HepG2 (cell line): ENCODE data around the gene TNFSF10. TPM values are rescaled to one million over a fixed set of nuclear protein-coding genes. Genes with fewer than 3 reads are reported as not detected.

Source experiments
- ATAC-seq: fragments of 200-7000 bp; cut with Tn5 transposase; 3 replicates; pipeline ENCODE4 v1.9.1; 2020; ENCODE audit warnings: mild to moderate bottlenecking, moderate library complexity
- BruUV-seq: library from RNA; stranded (reverse); fragments of 400-500 nt; replicated peaks from 2 replicates; lab custom pipeline; 2021; lab: Mats Ljungman, UMichigan
- CTCF ChIA-PET: fragments of 300-600 bp; formaldehyde crosslinking; extraction: SDS; loops from one replicate; lab custom pipeline; 2021; ENCODE audit warnings: low total read pairs, inconsistent platforms, low intra/inter-chr PET ratio; lab: Yijun Ruan, JAX
- POLR2A ChIA-PET: fragments of 350-600 bp; sonication (Branson Sonifier 250); formaldehyde crosslinking; loops from one replicate; lab custom pipeline; 2020; ENCODE audit warnings: antibody characterized with exemption, inconsistent platforms; lab: Yijun Ruan, JAX
- DNase-seq: peaks from one replicate; pipeline ENCODE4 v3.0.0-alpha.2; 2015; ENCODE audit warnings: low spot score
- FAIRE-seq: peaks from 3 replicates; lab custom pipeline; 2011; peaks lifted over from hg19 to GRCh38; lab: Jason Lieb, UNC
- H2AFZ ChIP-seq: one replicate; pipeline ENCODE4 v1.6.1; 2011; ENCODE audit warnings: low read length, inconsistent platforms
- H3K27ac ChIP-seq: fragments of 300-600 bp; 3 replicates; pipeline ENCODE4 v1.8.0; 2011; ENCODE audit warnings: mixed run types, mild to moderate bottlenecking, mixed read lengths, low read length, inconsistent platforms; ENCODE audit not compliant: insufficient read depth; ENCODE audit errors: extremely low read length
- H3K27me3 ChIP-seq, 2 experiments: fragments of 200-600 bp in 1 of 2; 2 replicates in 1 of 2; 3 replicates in 1 of 2; pipeline versions ENCODE4 v1.6.0 to v1.8.0; 2011; ENCODE audit warnings: low read length in 2 of 2, mild to moderate bottlenecking in 2 of 2, moderate library complexity in 2 of 2, inconsistent platforms in 1 of 2; ENCODE audit not compliant: insufficient read depth in 2 of 2, control insufficient read depth in 1 of 2
- H3K36me3 ChIP-seq, 2 experiments: fragments of 200-600 bp in 1 of 2; replicated peaks in 1 of 2; 2 replicates in 1 of 2; 3 replicates in 1 of 2; pipeline versions ENCODE4 v1.5.1 to v1.8.0; 2011; ENCODE audit warnings: low read length in 2 of 2, inconsistent platforms in 1 of 2; ENCODE audit not compliant: insufficient read depth in 2 of 2, control insufficient read depth in 1 of 2
- H3K4me1 ChIP-seq: 2 replicates; pipeline ENCODE4 v1.5.1; 2012; ENCODE audit warnings: low read length, inconsistent platforms; ENCODE audit not compliant: insufficient read depth
- H3K4me2 ChIP-seq: 2 replicates; pipeline ENCODE4 v1.6.0; 2011; ENCODE audit warnings: low read depth, low read length, inconsistent platforms
- H3K4me3 ChIP-seq, 3 experiments: fragments of 200-600 bp in 1 of 3; sonication (generic), shearing (Covaris generic) in 1 of 3; replicated peaks in 1 of 3; 2 replicates each; pipeline ENCODE4 v1.5.1; 2011 to 2016; ENCODE audit warnings: low read length in 3 of 3, inconsistent platforms in 2 of 3, low read depth in 2 of 3, mild to moderate bottlenecking in 2 of 3, control low read depth in 1 of 3, mixed read lengths in 1 of 3; ENCODE audit not compliant: insufficient read depth in 1 of 3
- H3K79me2 ChIP-seq: one replicate; pipeline ENCODE4 v1.6.1; 2011; ENCODE audit warnings: low read length, inconsistent platforms; ENCODE audit not compliant: insufficient read depth
- H3K9ac ChIP-seq: 2 replicates; pipeline ENCODE4 v1.6.0; 2011; ENCODE audit warnings: mild to moderate bottlenecking, low read depth, low read length, inconsistent platforms; ENCODE audit not compliant: insufficient read depth
- H3K9me3 ChIP-seq: 2 replicates; pipeline ENCODE4 v1.5.1; 2012; ENCODE audit warnings: mild to moderate bottlenecking, low read length
- H4K20me1 ChIP-seq: 2 replicates; pipeline ENCODE4 v1.6.0; 2011; ENCODE audit warnings: inconsistent platforms, mild to moderate bottlenecking, low read length, moderate library complexity; ENCODE audit not compliant: insufficient read depth
- AGO2 ChIP-seq: fragments of 200-400 bp; formaldehyde crosslinking; optimal IDR thresholded peaks from 2 replicates; pipeline ENCODE3; 2017; ENCODE audit warnings: mild to moderate bottlenecking, low read depth, low read length, moderate library complexity
- CEBPB ChIP-seq: IDR thresholded peaks from 2 replicates; pipeline ENCODE4 v1.6.1; 2011; ENCODE audit warnings: low read depth, low read length, improper control_type of control experiment, borderline replicate concordance
- CREBL2 ChIP-seq: sonication (generic); formaldehyde crosslinking; IDR thresholded peaks from 2 replicates; pipeline ENCODE4 v1.8.1; 2023; ENCODE audit warnings: missing genetic modification reagents, mild to moderate bottlenecking, borderline replicate concordance
- GABPB1 ChIP-seq: IDR thresholded peaks from 2 replicates; pipeline ENCODE4 v1.6.1; 2016; ENCODE audit warnings: mild to moderate bottlenecking, missing genetic modification reagents, moderate library complexity, missing compliant biosample characterization
- HMG20B ChIP-seq: conservative IDR thresholded peaks from 2 replicates; pipeline ENCODE4 v1.6.1; 2016; ENCODE audit warnings: missing genetic modification reagents, missing compliant biosample characterization
- POGK ChIP-seq: sonication (generic); formaldehyde crosslinking; conservative IDR thresholded peaks from 2 replicates; pipeline ENCODE4 v1.8.0; 2022; ENCODE audit warnings: mild to moderate bottlenecking, moderate library complexity, missing genetic modification reagents
- RFXANK ChIP-seq: IDR thresholded peaks from 2 replicates; pipeline ENCODE4 v1.6.1; 2016
- ZNF383 ChIP-seq: sonication (generic); formaldehyde crosslinking; IDR thresholded peaks from 2 replicates; pipeline ENCODE4 v1.4.0; 2020; ENCODE audit warnings: missing genetic modification reagents, mild to moderate bottlenecking, borderline replicate concordance
- ZNF414 ChIP-seq: sonication (generic); formaldehyde crosslinking; IDR thresholded peaks from 2 replicates; pipeline ENCODE4 v1.5.0; 2020; ENCODE audit warnings: missing genetic modification reagents
- ZNF441 ChIP-seq: sonication (generic); formaldehyde crosslinking; IDR thresholded peaks from 2 replicates; pipeline ENCODE4 v1.7.0; 2021; ENCODE audit warnings: missing genetic modification reagents, borderline replicate concordance
- ZNF841 ChIP-seq: sonication (generic); formaldehyde crosslinking; IDR thresholded peaks from 2 replicates; pipeline ENCODE4 v1.8.1; 2023; ENCODE audit warnings: missing genetic modification reagents, borderline replicate concordance
- ZNF878 ChIP-seq: sonication (generic); formaldehyde crosslinking; IDR thresholded peaks from 2 replicates; pipeline ENCODE4 v1.8.1; 2023; ENCODE audit warnings: mild to moderate bottlenecking, missing genetic modification reagents, moderate library complexity
- WGBS: methylation state at CpG from one replicate; pipeline ENCODE4 v1.1.6; 2017; ENCODE audit warnings: low lambda C conversion rate; 5-methylcytosine and 5-hydroxymethylcytosine counted together
- in situ Hi-C: cut with HindIII; loops from 2 replicates; pipeline ENCODE4 v1.10.0; 2017; ENCODE audit warnings: low pct_unique_long_range_greater_than_20kb; ENCODE audit not compliant: extremely low pct_ligation_motif_present
- intact Hi-C: fragments of 100-400 bp; cut with micrococcal nuclease; formaldehyde crosslinking; loops from one replicate; pipeline ENCODE4 v1.10.0; 2022; ENCODE audit not compliant: unreplicated experiment
- polyA plus RNA-seq, 8 experiments: library from polyadenylated mRNA; depleted of rRNA in 3 of 8; stranded (reverse) in 7 of 8; unstranded in 1 of 8; fragments of >200 nt; fragmentation: Illumina TruSeq in 4 of 8; extraction: Trizol in 4 of 8; gene quantifications; 2 replicates each; pipeline versions ENCODE4 v1.2.1 to v1.2.3, GENCODE V29; 2011 to 2016; ENCODE audit warnings: low read depth in 4 of 8, missing spikeins in 1 of 8, mixed read lengths in 1 of 8; ENCODE audit not compliant: insufficient read depth in 1 of 8
- total RNA-seq, 5 experiments: library from RNA; depleted of rRNA; stranded (reverse); fragments of >200 nt; fragmentation: Illumina TruSeq; extraction: Trizol; gene quantifications; 2 replicates each; pipeline ENCODE4 v1.2.3, GENCODE V29; 2016; ENCODE audit warnings: low read depth in 1 of 5

Gene TNFSF10
- total and polyA plus RNA-seq, 2 of the 13 experiments (the other 11 are each of a cell fraction or from before 2014, with no cell fraction given) = 8.4 to 9.9 TPM

GRCh38 chr3:172518929-172519640 is 4.1 kb downstream of the TNFSF10 start:
- ChIA-PET POLR2A (no interaction called here), CTCF (no interaction called here)
- Histone ChIP-seq H3K4me1 (peaks cover 70% of the 10 kb centered on the region), H3K9me3 (no peaks in the 10 kb centered on the region), H3K4me2 (no peak overlapping the region), H3K27me3 (no peaks in the 10 kb centered on the region), H3K36me3 (no peaks in the 10 kb centered on the region), H3K27ac (no peak overlapping the region), H3K79me2 (peaks cover 8% of the 10 kb centered on the region), H2AFZ (no peak overlapping the region)
- intact Hi-C loops = no loop called here
- BruUV-seq = no TSS peak
- FAIRE-seq (no peak), ATAC-seq (no peak)
- in situ Hi-C loops = no loop called here
- 99% methylated on average over 2 of the region's 2 CpGs for WGBS
- TF ChIP-seq CEBPB (peak; percentile 21; the same call in 1 of the 2 replicates), HMG20B (CRISPR knock-in tag) (no peak)
- TF ChIP-seq, all 625 proteins: peak for 1
- no peak for DNase-seq
- H3K4me3 ChIP-seq = no peak overlapping the region
- no peaks in the 10 kb centered on the region for H4K20me1 ChIP-seq
- no peak overlapping the region for H3K9ac ChIP-seq

DNA sequence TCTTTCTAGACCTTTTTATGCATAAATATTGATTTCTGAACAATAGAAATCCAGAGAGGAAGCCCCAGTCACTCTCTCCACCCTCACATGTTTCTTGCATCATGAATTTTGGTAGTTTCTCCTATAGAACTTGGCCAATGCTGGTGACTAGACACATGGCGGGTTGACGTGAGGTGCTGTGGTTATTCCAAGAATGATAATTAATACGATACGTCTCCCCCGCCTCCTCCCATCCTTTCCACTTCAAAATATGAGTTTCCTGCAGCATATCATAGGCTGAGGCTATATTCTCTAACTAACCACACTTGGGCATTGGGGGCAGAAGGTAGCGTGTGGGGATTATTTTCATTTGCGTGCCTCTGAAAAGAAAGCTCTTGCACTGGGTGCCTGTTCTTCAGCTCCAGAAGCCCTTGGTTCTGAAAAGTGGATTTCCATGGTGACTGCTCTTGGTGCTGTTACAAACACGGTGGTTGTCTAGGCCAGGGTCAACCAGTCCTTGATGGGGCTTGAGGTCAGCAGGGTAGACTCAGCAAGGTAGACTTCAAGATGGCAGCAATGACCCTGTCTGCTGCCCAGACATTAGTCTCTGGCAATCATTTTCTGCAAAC is 5.3 kb downstream of the TNFSF10 start:
- H3K4me2 ChIP-seq = no peak overlapping the region
- no peak overlapping the region for H3K4me3 ChIP-seq
- H4K20me1 ChIP-seq = no peaks in the 10 kb centered on the region
- DNase-seq = no peak
- H3K4me1 ChIP-seq = peaks cover 62% of the 10 kb centered on the region
- CTCF ChIA-PET = no interaction called here
- no peaks in the 10 kb centered on the region for H3K9me3 ChIP-seq
- H3K36me3 ChIP-seq = no peaks in the 10 kb centered on the region
- POLR2A ChIA-PET = interaction anchor here (2.0 kb wide), 1 partner anchor 83 kb away, joined by 6 read pairs; no protein-coding TSS in a partner anchor
- no peak for FAIRE-seq
- no peaks in the 10 kb centered on the region for H3K27me3 ChIP-seq
- WGBS = 97% methylated on average over 7 of the region's 8 CpGs
- intact Hi-C loops = no loop called here
- ATAC-seq = no peak
- BruUV-seq = no TSS peak
- in situ Hi-C loops = no loop called here
- no peak overlapping the region for H3K9ac ChIP-seq
- no peak overlapping the region for H2AFZ ChIP-seq
- peaks cover 8% of the 10 kb centered on the region for H3K79me2 ChIP-seq
- peak overlapping the region; percentile 41 for H3K27ac ChIP-seq
- no peak for TF ChIP-seq ZNF383 (CRISPR knock-in tag)
- TF ChIP-seq ZNF841 (CRISPR knock-in tag) = no peak
- no peak for TF ChIP-seq POGK (CRISPR knock-in tag)
- no peak for TF ChIP-seq AGO2
- no peak for TF ChIP-seq RFXANK (CRISPR knock-in tag)
- TF ChIP-seq ZNF878 (CRISPR knock-in tag) = no peak
- no peak for TF ChIP-seq CREBL2
- no peak for TF ChIP-seq ZNF441 (CRISPR knock-in tag)
- TF ChIP-seq GABPB1 = no peak
- TF ChIP-seq ZNF414 (CRISPR knock-in tag) = no peak
